ENCODE results near the gene CHID1.

CHID1 gene

GRCh38 chr11:910589-911030 lies at the start of gene CHID1:
CHID1 (minus strand) TSS chr11:910810; CDS start chr11:904816, 5,994 bp downstream.
- peak; percentile 81 for DNase-seq (ENCODE audit: low spot score)

- DNase-seq (ENCODE audit: low spot score): no peak
Observed at GRCh38 chr11:959608-960007, 49.0 kb upstream of the CHID1 start.

GRCh38 chr11:959027-959426 lies 48.4 kb upstream of the CHID1 start:
- no peak for DNase-seq (ENCODE audit: low spot score)

- no peak for DNase-seq (ENCODE audit: low spot score)
Observed at GRCh38 chr11:958101-958500, 47.5 kb upstream of the CHID1 start.

- no peak for DNase-seq (ENCODE audit: low spot score)
Observed at GRCh38 chr11:957212-957920, 46.8 kb upstream of the CHID1 start.

GRCh38 chr11:955154-956063 lies 44.8 kb upstream of the CHID1 start:
- DNase-seq (ENCODE audit: low spot score): no peak

GRCh38 chr11:954392-955153 lies 44.0 kb upstream of the CHID1 start:
- no peak for DNase-seq (ENCODE audit: low spot score)

- no peak for DNase-seq (ENCODE audit: low spot score)
Observed at GRCh38 chr11:953512-953911, 42.9 kb upstream of the CHID1 start.

GRCh38 chr11:952406-953385 lies 42.1 kb upstream of the CHID1 start:
- DNase-seq (ENCODE audit: low spot score): no peak

- no peak for DNase-seq (ENCODE audit: low spot score)
Observed at GRCh38 chr11:951507-951906, 40.9 kb upstream of the CHID1 start.

GRCh38 chr11:947744-948143 lies 37.1 kb upstream of the CHID1 start:
- no peak for DNase-seq (ENCODE audit: low spot score)

- peak; percentile 45 for DNase-seq (ENCODE audit: low spot score)
Observed at GRCh38 chr11:945986-946385, 35.4 kb upstream of the CHID1 start.

- DNase-seq (ENCODE audit: low spot score): no peak
Observed at GRCh38 chr11:944711-945470, 34.3 kb upstream of the CHID1 start.

GRCh38 chr11:942823-943222 lies 32.2 kb upstream of the CHID1 start:
- DNase-seq (ENCODE audit: low spot score): no peak

GRCh38 chr11:940496-941135 lies 30.0 kb upstream of the CHID1 start:
- no peak for DNase-seq (ENCODE audit: low spot score)

GRCh38 chr11:937841-938261 lies 27.2 kb upstream of the CHID1 start:
- no peak for DNase-seq (ENCODE audit: low spot score)

- no peak for DNase-seq (ENCODE audit: low spot score)
Observed at GRCh38 chr11:936199-936598, 25.6 kb upstream of the CHID1 start.

- no peak for DNase-seq (ENCODE audit: low spot score)
Observed at GRCh38 chr11:934527-934926, 23.9 kb upstream of the CHID1 start.

GRCh38 chr11:933936-934335 lies 23.3 kb upstream of the CHID1 start:
- DNase-seq (ENCODE audit: low spot score): no peak
